ENCODE results near the gene IL36B. TPM values are rescaled to one million over a fixed set of nuclear protein-coding genes. Genes with fewer than 3 reads are reported as not detected.

IL36B gene
- total and polyA plus RNA-seq, 9 of the 15 experiments (the other 6 are each of a cell fraction or from before 2014, with no cell fraction given), result not detected

DNA sequence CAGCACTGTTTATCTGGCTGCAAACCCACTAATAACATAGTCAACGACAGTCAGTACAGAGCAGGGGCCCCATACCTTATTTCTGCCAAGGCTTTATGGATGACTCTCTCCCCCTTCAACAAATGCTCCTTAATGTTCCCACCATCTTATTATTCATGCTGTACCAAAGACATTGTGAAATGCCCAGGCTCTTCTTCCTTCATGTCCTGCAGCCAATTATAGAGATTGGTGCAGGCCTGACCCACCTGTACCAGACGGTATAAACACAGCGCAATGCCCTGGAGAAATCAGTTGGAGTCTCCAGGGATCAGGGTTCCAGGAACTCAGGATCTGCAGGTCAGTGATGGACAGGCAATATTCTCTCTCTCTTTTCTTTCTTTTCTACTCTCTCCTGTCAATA is 15.0 kb upstream of the IL36B start, which contains the start of gene IL1F10:
IL1F10 (plus strand) TSS at position 290 of the 400 bp plus-strand sequence. CDS start 4,769 bp downstream, outside the sequence.
- TF ChIP-seq MYBL2 (IDR thresholded peaks at IDR 0.05; ENCODE audit: low read depth) (no peak), MYBL2 (CRISPR knock-in tag; IDR thresholded peaks at IDR 0.05; ENCODE audit: borderline replicate concordance) (no peak), BRD9 (IDR thresholded peaks at IDR 0.05; ENCODE audit: low read depth, partially characterized antibody) (no peak), STAT5B (CRISPR knock-in tag; IDR thresholded peaks at IDR 0.05) (no peak), C11orf30 (IDR thresholded peaks at IDR 0.05; ENCODE audit: low read depth) (no peak), SNRNP70 (optimal IDR thresholded peaks at IDR 0.05; ENCODE audit: low read depth, low read length) (no peak), DIDO1 (tag; IDR thresholded peaks at IDR 0.05; ENCODE audit: low read depth) (no peak), ZNF583 (CRISPR knock-in tag; IDR thresholded peaks at IDR 0.05) (no peak), LCOR (CRISPR knock-in tag; IDR thresholded peaks at IDR 0.05) (no peak)
- TF ChIP-seq, protein P1, sequence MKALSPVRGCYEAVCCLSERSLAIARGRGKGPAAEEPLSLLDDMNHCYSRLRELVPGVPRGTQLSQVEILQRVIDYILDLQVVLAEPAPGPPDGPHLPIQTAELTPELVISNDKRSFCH (CRISPR knock-in tag; IDR thresholded peaks at IDR 0.05), result no peak
- TF ChIP-seq, protein P1 (tag; IDR thresholded peaks at IDR 0.05), result no peak
- TF ChIP-seq, protein P2, sequence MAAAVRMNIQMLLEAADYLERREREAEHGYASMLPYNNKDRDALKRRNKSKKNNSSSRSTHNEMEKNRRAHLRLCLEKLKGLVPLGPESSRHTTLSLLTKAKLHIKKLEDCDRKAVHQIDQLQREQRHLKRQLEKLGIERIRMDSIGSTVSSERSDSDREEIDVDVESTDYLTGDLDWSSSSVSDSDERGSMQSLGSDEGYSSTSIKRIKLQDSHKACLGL (CRISPR knock-in tag; IDR thresholded peaks at IDR 0.05; ENCODE audit: borderline replicate concordance, poor library complexity, severe bottlenecking), result no peak

More for the DNA sequence above, 15.0 kb upstream of the IL36B start, which contains the start of gene IL1F10:
- Histone ChIP-seq H3K9me3 (replicated peaks; ENCODE audit: control insufficient read depth, insufficient read depth, low read depth, low read length) (no peaks in the 10 kb centered on the region), H3K4me2 (ENCODE audit: insufficient read depth, low read length) (no peak within 1 kb of the TSS), H3K79me2 (ENCODE audit: control insufficient read depth, insufficient read depth, low read length) (no peaks in the 10 kb centered on the region), H3K36me3 (ENCODE audit: control insufficient read depth, insufficient read depth, low read length) (no peaks in the 10 kb centered on the region), H4K20me1 (replicated peaks; ENCODE audit: control insufficient read depth, insufficient read depth, low read length) (no peaks in the 10 kb centered on the region), H3K27me3 (ENCODE audit: control insufficient read depth in 2 of 2, insufficient read depth in 2 of 2, low read length in 2 of 2) (peaks cover 0 to 24% of the 10 kb centered on the region in 2 experiments; a peak in 3 of 5 replicates), H3K27ac (ENCODE audit: extremely low read depth, low read depth, low read length) (no peak within 1 kb of the TSS), H2AFZ (ENCODE audit: low read depth, low read length) (no peak within 1 kb of the TSS), H3K4me3 (no peak within 1 kb of the TSS), H3K9me1 (ENCODE audit: control insufficient read depth, insufficient read depth, low read length) (no peaks in the 10 kb centered on the region), H3K4me1 (replicated peaks in 1 of 2; ENCODE audit: control insufficient read depth in 2 of 2, insufficient read depth in 2 of 2, low read length in 2 of 2) (no peaks in the 10 kb centered on the region), H3K9ac (ENCODE audit: insufficient read depth in 1 of 2, low read depth in 2 of 2, low read length in 2 of 2) (no peak within 1 kb of the TSS)
- CTCF ChIA-PET (ENCODE audit: low intra/inter-chr PET ratio), result interaction anchor here (0.6 kb wide), 1 partner anchor 25 kb away, joined by 3 read pairs; no protein-coding TSS in a partner anchor
- POLR2A ChIA-PET, result interaction anchor here (1.0 to 1.1 kb wide), 2 partner anchors 9 to 12 kb away, joined by 3 to 5 read pairs; partner anchors contain the start of gene IL36RN
- intact Hi-C loops (cut with micrococcal nuclease) (no loop called here), in situ Hi-C loops (cut with MboI) (no loop called here)
- DNase-seq (ENCODE audit: extremely low read depth in 1 of 4, low spot score in 3 of 4) (no peak), FAIRE-seq (no peak), ATAC-seq (no peak)
- BruUV-seq (replicated peaks), result no TSS peak
- WGBS (ENCODE audit: insufficient coverage, low coverage, missing lambda C conversion rate), result 2% methylated on average over 3 of the region's 3 CpGs
